Activated CD4-positive, alpha-beta T cell treated with anti-CD3 and anti-CD28 coated beads, Interleukin-2, amount 10 ng/mL, durations not matched to agents 24 days and 14 days (primary cell): ENCODE measurements around the gene DOC2B. TPM values are rescaled to one million over a fixed set of nuclear protein-coding genes. Genes with fewer than 3 reads are reported as not detected.
"Not testable (repeated sequence)": the region's sequence is repeated elsewhere in the genome, so short reads cannot be mapped to it uniquely, and the experiment has no call there.

ENCODE experiments used
- DNase-seq: peaks from one replicate; pipeline ENCODE4 v3.0.0; 2022
- H3K27ac Mint-ChIP-seq: one replicate; pipeline ENCODE4 v1.8.0; 2022; ENCODE audit warnings: mild to moderate bottlenecking, mixed read lengths
- H3K27me3 Mint-ChIP-seq: one replicate; pipeline ENCODE4 v1.8.0; 2022; ENCODE audit warnings: mixed read lengths
- H3K36me3 Mint-ChIP-seq: one replicate; pipeline ENCODE4 v1.8.0; 2022; ENCODE audit warnings: low read depth, mild to moderate bottlenecking, mixed read lengths
- H3K4me1 Mint-ChIP-seq: one replicate; pipeline ENCODE4 v1.8.0; 2021; ENCODE audit warnings: mixed read lengths
- H3K4me3 Mint-ChIP-seq: one replicate; pipeline ENCODE4 v1.8.0; 2022; ENCODE audit warnings: mild to moderate bottlenecking, moderate library complexity, mixed read lengths
- H3K9me3 Mint-ChIP-seq: one replicate; pipeline ENCODE4 v1.8.0; 2021; ENCODE audit warnings: mixed read lengths
- intact Hi-C: fragments of 100-400 bp; cut with micrococcal nuclease; formaldehyde crosslinking; loops from one replicate; pipeline ENCODE4 v1.15.1; 2023
- total RNA-seq: library from RNA; stranded (reverse); gene quantifications from 2 replicates; pipeline ENCODE4 v1.2.3, GENCODE V29; 2022

The DOC2B gene
- 0.98 and 1.0 TPM in 2 replicates for total RNA-seq

DNA sequence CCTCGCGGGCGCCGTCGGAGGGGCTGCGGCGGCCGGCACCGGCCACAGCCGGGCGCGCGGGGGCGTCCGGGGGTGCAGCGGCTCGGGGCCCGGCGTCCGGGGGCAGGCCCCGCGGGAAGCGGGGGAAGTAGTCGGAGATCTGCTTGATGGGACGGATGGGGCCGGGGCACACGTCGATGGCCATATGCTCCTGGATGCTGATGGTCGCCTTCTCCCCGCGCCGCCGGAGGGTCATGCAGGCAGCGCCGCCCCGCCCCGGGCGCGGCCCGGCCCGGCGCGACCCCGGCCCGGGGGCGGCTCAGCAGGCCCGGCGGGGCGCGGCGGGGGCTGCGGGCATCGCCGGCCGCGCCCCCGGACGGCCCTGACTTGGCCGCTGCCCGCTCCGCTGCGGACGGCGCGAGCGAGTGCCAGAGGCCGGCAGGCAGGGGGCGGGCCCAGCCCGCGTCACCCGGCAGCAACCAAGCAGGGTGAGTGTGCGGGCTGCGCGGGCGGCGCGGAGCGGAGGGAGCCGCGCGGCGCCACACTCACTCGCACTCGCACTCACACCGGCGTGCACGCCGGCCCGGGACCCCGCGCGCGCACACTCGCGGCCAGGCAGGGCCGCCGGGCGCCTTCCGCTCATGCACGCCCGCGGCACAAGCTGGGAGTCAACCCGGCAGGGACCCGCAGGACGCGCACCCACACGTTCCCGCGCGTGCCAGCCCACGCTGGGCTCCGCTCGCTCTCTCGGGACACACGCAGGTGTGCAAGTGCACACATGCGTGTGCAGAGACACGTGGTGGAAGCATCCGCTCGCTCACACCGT, at the start of gene DOC2B:
TSS of gene DOC2B (minus strand) at position 406 of the 805 bp plus-strand sequence. CDS start at position 235, 171 bp downstream.
- peaks cover 19% of the 10 kb centered on the region for H3K4me1 Mint-ChIP-seq
- intact Hi-C loops = no loop called here
- peak within 1 kb of the TSS; percentile 46 for H3K27ac Mint-ChIP-seq
- peak within 1 kb of the TSS; percentile 58 for H3K4me3 Mint-ChIP-seq
- H3K27me3 Mint-ChIP-seq = peaks cover 38% of the 10 kb centered on the region
- no peaks in the 10 kb centered on the region for H3K9me3 Mint-ChIP-seq
- peaks cover 1% of the 10 kb centered on the region for H3K36me3 Mint-ChIP-seq
- peak; percentile 76 for DNase-seq

DNA sequence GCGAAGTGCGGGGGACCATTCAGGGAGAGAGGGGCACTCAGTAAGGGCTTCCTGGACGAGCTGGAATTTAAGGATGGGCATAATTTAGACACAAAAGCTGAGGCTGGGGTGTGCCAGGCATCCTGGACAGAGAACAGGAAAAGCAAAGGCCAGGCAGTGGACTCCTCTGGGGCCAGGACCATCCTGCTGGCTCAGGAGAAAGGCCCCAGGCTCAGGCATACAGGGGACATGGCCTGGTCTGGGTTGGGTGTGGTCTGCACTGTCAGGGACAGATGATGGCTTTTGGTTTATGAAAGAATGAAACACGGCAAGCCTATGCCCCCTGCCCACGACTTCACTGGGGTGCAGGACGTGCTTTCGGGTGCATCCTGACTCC, 48.9 kb upstream of the DOC2B start:
- Mint-ChIP-seq H3K9me3 (no peaks in the 10 kb centered on the region), H3K36me3 (no peaks in the 10 kb centered on the region), H3K27me3 (peaks cover 6% of the 10 kb centered on the region), H3K27ac (no peak overlapping the region), H3K4me1 (peaks cover 5% of the 10 kb centered on the region), H3K4me3 (no peak overlapping the region)
- no peak for DNase-seq
- intact Hi-C loops = no loop called here

DNA sequence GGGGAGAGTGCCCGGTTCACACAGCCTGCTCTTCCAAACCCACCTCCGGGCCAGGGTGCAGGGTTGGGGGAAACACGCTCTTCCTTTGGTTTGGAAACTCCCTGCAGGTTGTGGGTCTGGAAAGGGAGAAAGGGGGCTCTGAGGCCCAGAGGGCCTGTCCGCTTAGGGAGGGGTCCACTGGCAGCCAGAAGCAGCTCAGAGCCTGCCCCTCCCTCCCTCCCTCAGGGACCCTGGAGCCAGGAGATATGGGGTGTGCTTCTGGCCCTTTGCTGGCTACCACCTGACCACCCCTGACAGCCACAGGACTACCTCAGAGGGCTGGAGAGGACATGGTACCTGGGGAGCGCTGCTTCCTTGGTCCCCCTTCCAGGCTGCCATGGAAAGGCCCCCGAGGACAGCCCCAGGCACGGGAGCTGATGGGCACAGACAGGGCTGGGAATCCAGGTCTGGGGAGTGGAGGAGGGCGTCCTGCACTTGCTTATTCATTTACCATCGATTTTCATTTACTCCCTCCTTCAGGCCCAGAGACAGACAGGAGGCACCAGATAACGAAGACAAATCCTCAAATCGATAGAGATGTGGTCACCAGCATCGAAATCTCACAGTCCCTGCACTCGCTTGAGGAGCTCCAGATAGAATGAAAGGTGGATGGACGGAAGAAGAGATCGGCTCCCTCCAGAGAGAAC, 48.4 kb upstream of the DOC2B start:
- Mint-ChIP-seq H3K4me3 (no peak overlapping the region), H3K27ac (no peak overlapping the region), H3K4me1 (peaks cover 5% of the 10 kb centered on the region), H3K27me3 (peaks cover 6% of the 10 kb centered on the region), H3K36me3 (no peaks in the 10 kb centered on the region), H3K9me3 (no peaks in the 10 kb centered on the region)
- intact Hi-C loops = no loop called here
- DNase-seq = no peak

DNA sequence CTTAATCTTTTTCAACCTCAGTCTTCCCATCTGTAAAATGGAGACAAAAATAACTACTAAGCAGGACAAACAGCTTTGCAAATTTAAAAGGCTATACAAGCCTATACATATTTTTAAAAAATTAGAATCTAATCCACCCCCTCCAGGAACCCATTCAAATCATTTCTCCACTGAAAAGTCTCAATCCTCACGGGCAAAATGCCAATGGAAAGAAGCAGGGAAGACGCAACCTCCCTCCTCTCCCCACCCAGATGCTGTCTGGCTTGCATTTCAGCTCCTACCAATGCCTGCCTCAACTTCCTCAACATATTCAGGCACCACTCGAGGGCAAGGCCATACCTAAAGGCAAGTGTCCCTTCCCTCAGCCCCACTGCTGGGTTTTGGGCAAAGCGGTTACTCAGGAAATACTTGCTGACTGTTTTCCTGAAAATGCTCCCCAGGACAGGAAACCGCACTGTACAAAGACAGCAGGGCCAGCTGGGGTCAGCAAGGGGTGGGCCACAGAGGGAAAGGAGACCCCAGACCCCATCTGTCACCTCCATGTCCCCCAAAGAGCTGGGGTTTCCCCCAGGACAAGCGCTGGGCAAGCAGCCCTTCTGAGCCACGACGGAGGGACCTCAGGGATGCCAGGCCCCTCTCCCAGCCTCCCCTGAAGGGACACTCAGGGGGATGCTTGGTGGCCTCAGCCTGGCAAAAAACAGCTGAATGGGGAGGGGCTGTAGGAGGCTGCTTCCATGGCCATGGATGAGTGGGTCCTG, 47.7 kb upstream of the DOC2B start:
- Mint-ChIP-seq H3K27ac (no peak overlapping the region), H3K4me1 (no peaks in the 10 kb centered on the region), H3K4me3 (no peak overlapping the region), H3K27me3 (no peaks in the 10 kb centered on the region), H3K9me3 (no peaks in the 10 kb centered on the region), H3K36me3 (no peaks in the 10 kb centered on the region)
- intact Hi-C loops = no loop called here
- no peak for DNase-seq

GRCh38 chr17:227946-228615, 46.6 kb upstream of the DOC2B start:
- Mint-ChIP-seq H3K27me3 (no peaks in the 10 kb centered on the region), H3K27ac (no peak overlapping the region), H3K4me3 (no peak overlapping the region), H3K9me3 (no peaks in the 10 kb centered on the region), H3K4me1 (no peaks in the 10 kb centered on the region), H3K36me3 (no peaks in the 10 kb centered on the region)
- no peak for DNase-seq
- intact Hi-C loops = no loop called here

- Mint-ChIP-seq H3K9me3 (no peaks in the 10 kb centered on the region), H3K4me3 (no peak overlapping the region), H3K27ac (no peak overlapping the region), H3K4me1 (no peaks in the 10 kb centered on the region), H3K36me3 (no peaks in the 10 kb centered on the region), H3K27me3 (no peaks in the 10 kb centered on the region)
- intact Hi-C loops = no loop called here
- DNase-seq = no peak
Measured at GRCh38 chr17:227078-227945, 45.9 kb upstream of the DOC2B start.

DNA sequence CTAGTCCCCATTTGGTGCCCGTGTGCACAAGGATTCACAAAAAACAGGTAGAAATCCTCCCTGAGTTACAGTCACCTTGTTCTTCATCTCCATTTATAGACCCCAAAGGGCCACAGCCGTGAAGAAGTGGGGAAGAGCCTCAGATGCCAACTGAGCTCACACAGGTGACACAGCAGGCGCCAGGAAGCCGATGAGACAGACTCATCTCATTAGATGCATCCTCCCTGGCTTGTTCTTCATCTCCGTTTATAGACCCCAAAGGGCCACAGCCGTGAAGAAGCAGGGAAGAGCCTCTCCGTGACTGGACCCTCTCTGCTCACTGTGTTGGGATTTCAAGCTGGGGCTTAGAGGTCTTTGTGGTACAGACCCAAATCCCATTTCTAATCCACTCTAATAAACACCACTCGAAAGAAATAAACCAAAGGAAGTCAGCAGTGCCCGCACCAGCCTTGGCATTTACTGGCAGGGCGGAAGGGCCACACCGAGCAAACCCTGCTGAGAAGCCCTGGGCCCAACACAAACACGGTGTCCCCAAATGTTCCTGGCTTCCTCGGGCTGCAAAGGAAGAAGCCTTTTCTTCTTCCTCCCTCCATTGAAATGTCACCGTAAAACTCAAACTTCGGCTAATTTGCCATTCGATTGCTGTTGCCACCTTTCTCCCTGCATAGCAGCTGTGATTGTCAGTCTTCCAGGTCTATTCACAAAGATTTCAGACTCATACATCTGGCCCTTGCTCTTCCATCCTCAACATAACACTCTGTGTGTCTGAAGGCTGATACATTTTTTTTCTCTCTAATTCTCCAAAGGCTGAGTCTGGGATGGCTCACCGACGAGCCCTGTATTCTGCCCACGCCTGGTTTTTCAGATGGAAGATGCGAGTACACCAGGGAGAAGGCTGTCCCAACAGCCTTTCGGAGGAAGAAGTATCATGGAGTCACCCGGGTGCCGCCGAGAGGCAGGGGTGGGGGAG, 44.9 kb upstream of the DOC2B start:
- no peak overlapping the region for H3K27ac Mint-ChIP-seq
- no peaks in the 10 kb centered on the region for H3K36me3 Mint-ChIP-seq
- intact Hi-C loops = no loop called here
- H3K4me1 Mint-ChIP-seq = no peaks in the 10 kb centered on the region
- no peaks in the 10 kb centered on the region for H3K9me3 Mint-ChIP-seq
- H3K4me3 Mint-ChIP-seq = no peak overlapping the region
- no peaks in the 10 kb centered on the region for H3K27me3 Mint-ChIP-seq
- DNase-seq = no peak

DNA sequence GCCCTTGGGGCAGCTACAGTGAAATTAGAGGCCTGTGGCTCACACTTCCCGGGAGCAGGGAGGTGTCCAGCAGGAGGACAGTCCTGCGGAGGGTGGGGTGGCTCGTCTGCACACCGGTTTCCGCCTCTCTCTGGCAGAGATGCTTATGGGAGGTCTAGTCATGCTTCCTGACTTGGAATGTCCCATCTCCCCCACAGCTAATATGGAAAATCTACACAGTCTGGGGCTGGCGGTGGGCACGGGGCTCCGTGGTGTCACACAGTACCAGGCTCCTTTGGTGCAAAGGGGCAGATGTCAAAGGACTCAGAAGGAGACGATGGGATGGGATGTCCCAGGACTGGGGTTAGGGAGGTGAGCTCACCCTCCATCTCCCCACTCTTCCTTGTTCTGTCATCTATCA, 44.1 kb upstream of the DOC2B start:
- no peaks in the 10 kb centered on the region for H3K27me3 Mint-ChIP-seq
- H3K4me1 Mint-ChIP-seq = no peaks in the 10 kb centered on the region
- intact Hi-C loops = no loop called here
- no peak for DNase-seq
- no peak overlapping the region for H3K27ac Mint-ChIP-seq
- no peaks in the 10 kb centered on the region for H3K36me3 Mint-ChIP-seq
- H3K9me3 Mint-ChIP-seq = no peaks in the 10 kb centered on the region
- H3K4me3 Mint-ChIP-seq = no peak overlapping the region

GRCh38 chr17:224576-224975, 43.1 kb upstream of the DOC2B start:
- intact Hi-C loops, H3K27me3 Mint-ChIP-seq, DNase-seq, H3K36me3 Mint-ChIP-seq, H3K27ac Mint-ChIP-seq, H3K4me3 Mint-ChIP-seq, H3K4me1 Mint-ChIP-seq, H3K9me3 Mint-ChIP-seq: not testable (repeated sequence)

- intact Hi-C loops = no loop called here
- Mint-ChIP-seq H3K4me3 (no peak overlapping the region), H3K27ac (no peak overlapping the region), H3K9me3 (no peaks in the 10 kb centered on the region), H3K27me3 (no peaks in the 10 kb centered on the region), H3K36me3 (no peaks in the 10 kb centered on the region), H3K4me1 (no peaks in the 10 kb centered on the region)
- no peak for DNase-seq
Measured at GRCh38 chr17:223723-224471, 42.4 kb upstream of the DOC2B start.

- Mint-ChIP-seq H3K27ac (no peak overlapping the region), H3K9me3 (no peaks in the 10 kb centered on the region), H3K27me3 (no peaks in the 10 kb centered on the region), H3K36me3 (no peaks in the 10 kb centered on the region), H3K4me3 (no peak overlapping the region), H3K4me1 (no peaks in the 10 kb centered on the region)
- intact Hi-C loops = no loop called here
- DNase-seq = no peak
Measured at GRCh38 chr17:222172-222571, 40.7 kb upstream of the DOC2B start.

DNA sequence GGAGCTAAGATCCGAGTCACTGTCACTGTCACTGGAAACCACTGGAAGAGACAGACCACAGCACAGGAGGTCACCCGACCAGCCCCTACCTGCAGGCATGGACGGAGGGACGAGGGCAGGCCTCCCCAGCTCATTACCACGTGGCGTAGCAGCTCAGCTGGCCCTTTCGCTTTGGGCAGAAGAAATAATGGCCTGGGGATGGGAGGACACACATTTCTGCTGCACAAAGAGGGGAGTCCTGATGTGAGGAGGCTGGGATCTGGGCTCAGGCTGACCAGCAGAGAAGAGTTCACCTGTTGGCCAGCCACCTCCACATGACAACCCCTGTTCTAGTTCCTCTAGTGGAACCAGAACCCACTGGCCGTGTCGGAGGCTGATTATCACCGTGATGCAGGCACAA, 38.2 kb upstream of the DOC2B start:
- H3K9me3 Mint-ChIP-seq = no peaks in the 10 kb centered on the region
- no peak overlapping the region for H3K27ac Mint-ChIP-seq
- DNase-seq = no peak
- H3K27me3 Mint-ChIP-seq = no peaks in the 10 kb centered on the region
- no peaks in the 10 kb centered on the region for H3K36me3 Mint-ChIP-seq
- intact Hi-C loops = no loop called here
- no peak overlapping the region for H3K4me3 Mint-ChIP-seq
- no peaks in the 10 kb centered on the region for H3K4me1 Mint-ChIP-seq
